NCI-H345 treated with DMSO at 0.1 percent for 48 hours (cell line): Measurements from ENCODE around the gene VRTN.
"Not testable (repeated sequence)": the region's sequence is repeated elsewhere in the genome, so short reads cannot be mapped to it uniquely, and the experiment has no call there.

Source experiments
- DNase-seq: peaks from one replicate; lab custom pipeline; 2025; ENCODE audit not compliant: unreplicated experiment; lab: John Stamatoyannopoulos, UW

The VRTN gene

DNA sequence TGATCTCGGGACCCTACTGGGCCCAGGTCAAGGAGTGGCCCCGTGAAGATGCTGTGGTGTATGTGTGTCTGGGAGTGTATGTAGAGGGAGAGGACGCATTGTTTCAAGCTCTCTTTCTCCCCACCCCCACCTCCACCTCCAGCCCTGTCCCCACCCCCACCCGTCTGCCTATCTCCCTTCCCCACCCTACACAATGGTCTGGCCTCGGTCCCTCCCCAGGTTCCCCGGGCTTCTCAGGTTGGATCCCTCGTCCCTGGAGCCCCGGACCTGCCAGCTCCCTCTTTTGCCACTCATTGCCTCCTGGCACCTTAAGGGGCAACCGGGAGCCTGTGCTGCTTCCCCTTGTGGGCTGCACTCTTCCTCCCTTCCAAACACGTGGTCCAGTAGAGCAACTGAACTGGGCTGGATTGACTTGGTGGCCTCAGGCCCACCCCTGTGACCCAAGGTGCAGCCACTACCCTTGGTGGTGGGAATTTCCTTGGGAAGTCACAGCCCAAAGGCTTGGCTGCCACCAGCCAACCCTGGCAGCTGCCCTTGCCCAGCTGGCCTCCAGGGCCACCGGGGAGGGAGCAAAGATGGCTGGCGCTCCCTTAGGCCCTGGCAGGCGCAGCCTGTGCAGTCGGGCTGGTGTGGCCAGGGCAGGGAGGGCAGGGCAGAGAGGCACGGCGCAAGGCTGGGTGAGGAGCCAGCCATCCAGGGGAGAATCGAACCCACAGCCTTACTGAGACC, 628 bp downstream of the VRTN start:
- no peak for DNase-seq

GRCh38 chr14:74349757-74350156, 1.5 kb downstream of the VRTN start:
- no peak for DNase-seq

- no peak for DNase-seq
Measured at GRCh38 chr14:74350211-74350927, 2.1 kb downstream of the VRTN start.

GRCh38 chr14:74350928-74351323, 2.7 kb downstream of the VRTN start:
- no peak for DNase-seq

DNA sequence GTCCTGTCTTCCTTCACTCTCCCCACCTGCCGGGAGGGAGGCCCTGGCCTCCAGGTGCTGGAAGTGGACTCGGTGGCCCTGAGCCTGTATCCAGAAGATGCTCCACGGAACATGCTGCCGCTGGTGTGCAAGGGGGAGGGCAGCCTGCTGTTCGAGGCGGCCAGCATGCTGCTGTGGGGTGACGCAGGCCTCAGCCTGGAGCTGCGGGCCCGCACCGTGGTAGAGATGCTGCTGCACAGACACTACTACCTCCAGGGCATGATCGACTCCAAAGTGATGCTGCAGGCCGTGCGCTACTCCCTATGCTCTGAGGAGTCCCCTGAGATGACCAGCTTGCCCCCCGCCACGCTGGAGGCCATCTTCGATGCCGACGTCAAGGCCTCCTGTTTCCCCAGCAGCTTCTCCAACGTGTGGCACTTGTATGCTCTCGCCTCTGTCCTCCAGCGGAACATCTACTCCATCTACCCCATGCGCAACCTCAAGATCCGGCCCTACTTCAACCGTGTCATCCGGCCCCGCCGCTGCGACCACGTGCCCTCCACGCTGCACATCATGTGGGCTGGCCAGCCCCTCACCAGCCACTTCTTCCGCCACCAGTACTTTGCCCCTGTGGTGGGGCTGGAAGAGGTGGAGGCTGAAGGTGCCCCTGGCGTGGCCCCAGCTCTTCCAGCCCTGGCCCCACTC, 8.8 kb downstream of the VRTN start:
- DNase-seq = no peak

DNA sequence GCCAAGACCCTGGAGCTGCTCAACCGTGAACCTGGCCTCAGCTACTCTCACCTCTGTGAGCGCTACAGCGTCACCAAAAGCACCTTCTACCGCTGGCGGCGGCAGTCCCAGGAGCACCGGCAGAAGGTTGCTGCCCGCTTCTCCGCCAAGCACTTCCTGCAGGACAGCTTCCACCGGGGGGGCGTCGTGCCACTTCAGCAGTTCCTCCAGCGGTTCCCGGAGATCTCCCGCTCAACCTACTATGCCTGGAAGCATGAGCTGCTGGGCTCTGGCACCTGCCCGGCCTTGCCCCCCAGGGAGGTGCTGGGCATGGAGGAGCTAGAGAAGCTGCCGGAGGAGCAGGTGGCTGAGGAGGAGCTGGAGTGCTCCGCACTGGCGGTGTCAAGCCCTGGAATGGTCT, 9.3 kb downstream of the VRTN start:
- no peak for DNase-seq

DNA sequence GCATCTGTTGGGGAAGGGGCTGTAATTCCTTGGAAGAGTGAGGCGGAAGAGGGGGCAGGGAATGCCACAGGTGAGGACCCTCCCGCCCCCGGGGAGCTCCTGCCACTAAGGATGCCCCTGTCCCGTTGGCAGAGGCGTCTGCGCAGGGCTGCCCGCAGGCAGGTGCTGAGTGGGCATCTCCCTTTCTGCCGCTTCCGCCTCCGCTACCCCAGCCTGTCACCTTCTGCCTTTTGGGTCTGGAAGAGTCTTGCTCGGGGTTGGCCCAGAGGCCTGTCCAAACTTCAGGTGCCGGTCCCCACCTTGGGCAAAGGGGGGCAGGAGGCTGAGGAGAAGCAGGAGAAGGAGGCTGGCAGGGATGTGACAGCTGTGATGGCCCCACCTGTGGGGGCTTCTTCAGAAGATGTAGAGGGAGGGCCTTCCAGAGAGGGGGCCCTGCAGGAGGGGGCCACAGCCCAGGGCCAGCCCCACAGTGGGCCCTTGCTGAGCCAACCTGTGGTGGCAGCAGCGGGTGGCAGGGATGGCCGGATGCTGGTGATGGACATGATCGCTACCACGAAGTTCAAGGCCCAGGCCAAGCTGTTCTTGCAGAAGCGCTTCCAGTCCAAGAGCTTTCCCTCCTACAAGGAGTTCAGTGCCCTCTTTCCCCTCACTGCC, 10.0 kb downstream of the VRTN start:
- no peak for DNase-seq

DNA sequence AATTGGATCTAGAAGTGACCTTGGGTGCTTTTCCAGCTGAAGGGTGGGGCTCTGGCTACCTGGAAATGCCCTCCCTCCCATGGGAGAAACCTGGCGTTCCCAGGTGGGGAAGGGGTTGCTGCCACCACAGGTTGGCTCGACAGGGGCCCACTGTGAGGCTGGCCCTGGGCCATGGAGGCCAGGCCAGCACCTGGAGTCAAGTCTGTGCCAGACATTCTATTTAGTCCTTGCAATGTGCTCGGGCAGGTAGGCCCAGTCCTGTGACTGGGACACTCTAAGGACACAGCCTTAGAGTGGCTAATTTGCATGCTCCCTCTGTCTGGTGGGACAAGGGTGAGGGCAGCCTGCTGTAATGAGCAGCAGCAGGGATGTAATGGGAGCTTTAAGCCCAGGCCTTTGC, 11.9 kb downstream of the VRTN start:
- no peak for DNase-seq

GRCh38 chr14:74362361-74362915, 14.2 kb downstream of the VRTN start:
- peak; percentile 44 for DNase-seq

GRCh38 chr14:74364271-74364880, 16.1 kb downstream of the VRTN start:
- DNase-seq = no peak

GRCh38 chr14:74368026-74368425, 19.8 kb downstream of the VRTN start:
- no peak for DNase-seq

GRCh38 chr14:74368441-74368840, 20.2 kb downstream of the VRTN start:
- no peak for DNase-seq

GRCh38 chr14:74377976-74378690, 29.9 kb downstream of the VRTN start:
- DNase-seq = no peak

DNA sequence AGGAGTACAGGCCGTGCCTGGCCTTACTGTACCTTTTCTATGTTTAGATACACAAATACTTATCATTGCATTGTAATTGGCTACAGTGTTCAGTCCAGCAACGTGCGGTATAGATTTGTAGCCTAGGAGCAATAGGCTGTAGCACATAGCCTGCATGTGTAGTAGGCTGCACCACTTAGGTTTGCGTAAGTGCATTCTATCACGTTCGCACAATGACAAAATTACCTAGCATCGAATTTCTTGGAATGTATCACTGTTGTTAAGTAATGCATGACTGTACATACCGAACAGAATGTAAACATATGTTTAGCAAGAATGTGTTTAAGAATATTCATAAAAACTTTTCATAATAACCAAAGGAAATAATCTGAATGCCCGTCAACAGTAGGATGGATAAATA, 31.9 kb downstream of the VRTN start:
- no peak for DNase-seq

- no peak for DNase-seq
Measured at GRCh38 chr14:74380845-74381244, 32.6 kb downstream of the VRTN start.

- DNase-seq = not testable (repeated sequence)
Measured at GRCh38 chr14:74381571-74381970, 33.3 kb downstream of the VRTN start.

DNA sequence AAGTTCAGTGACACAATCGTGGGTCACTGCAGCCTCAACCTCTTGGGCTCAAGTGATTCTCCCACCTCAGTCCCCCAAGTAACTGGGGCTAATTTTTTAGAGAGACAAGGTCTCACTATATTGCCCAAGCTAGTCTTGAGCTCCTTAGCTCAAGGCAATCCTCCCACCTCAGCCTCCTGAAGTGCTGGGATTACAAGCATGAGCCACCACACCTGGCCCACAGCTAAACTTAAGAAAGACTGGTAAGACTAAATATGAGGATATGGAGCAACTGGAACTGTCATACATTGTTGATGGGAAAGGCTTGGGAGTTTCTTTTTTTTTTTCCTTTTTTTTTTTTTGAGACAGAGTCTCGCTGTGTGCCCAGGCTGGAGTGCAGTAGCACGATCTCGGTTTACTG, 34.0 kb downstream of the VRTN start:
- DNase-seq = no peak

- DNase-seq = no peak
Measured at GRCh38 chr14:74389980-74390379, 41.7 kb downstream of the VRTN start.

DNA sequence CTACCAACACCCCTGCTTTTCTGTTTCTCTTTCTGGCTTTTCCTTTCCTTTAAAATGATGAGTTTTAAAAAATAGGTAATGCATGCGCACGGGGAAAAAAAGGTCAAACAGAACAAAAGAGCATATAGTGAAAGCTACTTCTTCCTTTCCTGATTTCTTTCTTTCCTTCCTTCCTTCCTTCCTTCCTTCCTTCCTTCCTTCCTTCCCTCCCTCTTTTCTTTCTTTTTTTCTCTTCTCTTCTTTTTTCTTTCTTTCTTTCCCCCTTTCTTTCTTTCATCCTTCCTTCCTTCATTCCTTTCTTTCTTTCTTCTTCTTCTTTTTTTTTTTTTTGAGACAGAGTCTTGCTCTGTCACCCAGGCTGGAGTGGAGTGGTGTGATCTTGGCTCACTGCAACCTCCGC, 42.2 kb downstream of the VRTN start:
- DNase-seq = not testable (repeated sequence)

DNA sequence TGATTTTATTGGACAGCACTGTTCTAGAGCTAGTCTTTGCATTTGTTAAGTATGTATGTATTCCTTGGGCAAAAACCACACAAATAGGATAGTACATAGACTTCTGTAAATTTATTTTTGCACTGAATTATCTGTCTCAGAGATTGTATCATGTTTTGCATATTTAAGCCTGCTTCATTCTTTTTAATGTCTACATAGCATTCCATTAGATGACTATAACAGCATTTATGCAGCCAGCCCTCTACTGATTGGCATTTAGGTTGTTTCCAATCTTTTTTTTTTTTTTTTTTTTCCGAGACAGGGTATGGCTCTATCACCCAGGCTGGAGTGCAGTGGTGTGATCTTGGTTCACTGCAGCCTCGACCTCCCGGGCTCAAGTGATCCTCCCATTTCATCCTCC, 43.2 kb downstream of the VRTN start:
- no peak for DNase-seq
